Body of pancreas (tissue), 4 donors: Measurements from ENCODE around the gene PKNOX2.

Experiments used
- POLR2A ChIP-seq, 3 donors: fragments of 450-650 bp; IDR thresholded peaks; one replicate each; pipeline ENCODE4 v1.6.1; 2016; ENCODE audit warnings: antibody characterized with exemption in 3 of 3, mild to moderate bottlenecking in 2 of 3
- TF ChIP-seq, protein P1 (sequence below), 7 experiments: fragments of 450-650 bp in 4 of 7; fragments of 200-600 bp in 3 of 7; sonication (generic) in 3 of 7; IDR thresholded peaks; one replicate each; pipeline ENCODE4 v1.5.1; 2016 to 2019; ENCODE audit warnings: antibody characterized with exemption in 7 of 7

DNA sequence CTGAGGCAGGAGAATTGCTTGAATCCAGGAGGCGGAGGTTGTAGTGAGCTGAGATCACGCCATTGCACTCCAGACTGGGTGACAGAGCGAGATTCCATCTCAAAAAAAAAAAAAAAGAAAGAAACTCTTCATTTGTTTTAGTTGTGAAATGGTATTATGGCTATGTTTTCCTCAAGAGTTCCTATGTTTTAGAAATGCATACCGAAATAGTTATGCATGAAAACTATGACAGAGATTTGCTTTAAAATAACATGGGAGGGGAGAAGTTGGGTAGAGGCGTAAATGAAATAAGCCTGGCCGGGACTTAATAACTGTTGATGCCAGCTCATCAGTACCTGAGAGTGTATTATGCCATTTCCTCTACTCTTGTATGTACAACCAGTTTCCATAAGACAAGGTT, 283.2 kb downstream of the PKNOX2 start:
- no peak for TF ChIP-seq POLR2A (IDR thresholded peaks at IDR 0.05)
- TF ChIP-seq, protein P1, sequence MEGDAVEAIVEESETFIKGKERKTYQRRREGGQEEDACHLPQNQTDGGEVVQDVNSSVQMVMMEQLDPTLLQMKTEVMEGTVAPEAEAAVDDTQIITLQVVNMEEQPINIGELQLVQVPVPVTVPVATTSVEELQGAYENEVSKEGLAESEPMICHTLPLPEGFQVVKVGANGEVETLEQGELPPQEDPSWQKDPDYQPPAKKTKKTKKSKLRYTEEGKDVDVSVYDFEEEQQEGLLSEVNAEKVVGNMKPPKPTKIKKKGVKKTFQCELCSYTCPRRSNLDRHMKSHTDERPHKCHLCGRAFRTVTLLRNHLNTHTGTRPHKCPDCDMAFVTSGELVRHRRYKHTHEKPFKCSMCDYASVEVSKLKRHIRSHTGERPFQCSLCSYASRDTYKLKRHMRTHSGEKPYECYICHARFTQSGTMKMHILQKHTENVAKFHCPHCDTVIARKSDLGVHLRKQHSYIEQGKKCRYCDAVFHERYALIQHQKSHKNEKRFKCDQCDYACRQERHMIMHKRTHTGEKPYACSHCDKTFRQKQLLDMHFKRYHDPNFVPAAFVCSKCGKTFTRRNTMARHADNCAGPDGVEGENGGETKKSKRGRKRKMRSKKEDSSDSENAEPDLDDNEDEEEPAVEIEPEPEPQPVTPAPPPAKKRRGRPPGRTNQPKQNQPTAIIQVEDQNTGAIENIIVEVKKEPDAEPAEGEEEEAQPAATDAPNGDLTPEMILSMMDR (IDR thresholded peaks at IDR 0.05), result no peak
